Brain microvascular endothelial cell (primary cell): Measurements from ENCODE around the gene JMJD1C.

Source experiments
- DNase-seq: peaks from one replicate; pipeline ENCODE4 v3.0.0-alpha.2; 2020
- H3K27ac ChIP-seq: fragments of 250-450 bp; sonication (Bioruptor Pico); 2 replicates; pipeline ENCODE4 v1.5.1; 2020; ENCODE audit warnings: mild to moderate bottlenecking, moderate library complexity
- H3K27me3 ChIP-seq: fragments of 250-450 bp; sonication (Bioruptor Pico); replicated peaks from 2 replicates; pipeline ENCODE4 v1.5.1; 2020; ENCODE audit warnings: mild to moderate bottlenecking
- H3K36me3 ChIP-seq: fragments of 250-450 bp; sonication (Bioruptor Pico); replicated peaks from 2 replicates; pipeline ENCODE4 v1.5.1; 2020; ENCODE audit warnings: mild to moderate bottlenecking
- H3K4me3 ChIP-seq: 2 replicates; pipeline ENCODE4 v1.5.1; 2011; ENCODE audit warnings: low read depth, mild to moderate bottlenecking, control low read depth, low read length, moderate library complexity
- CTCF ChIP-seq: IDR thresholded peaks from 2 replicates; pipeline ENCODE4 v1.5.1; 2011; ENCODE audit warnings: low read depth, mild to moderate bottlenecking, moderate library complexity, low read length, control low read depth, inconsistent platforms; ENCODE audit errors: missing control alignments
- in situ Hi-C: cut with HindIII; loops from 2 replicates; pipeline ENCODE4 v1.10.0; 2017; ENCODE audit warnings: low sequenced_read_pairs, low pct_ligation_motif_present

Gene JMJD1C

GRCh38 chr10:63229161-63229560, 236.6 kb downstream of the JMJD1C start:
- in situ Hi-C loops = no loop called here
- TF ChIP-seq CTCF = no peak
- Histone ChIP-seq H3K4me3 (no peak overlapping the region), H3K27me3 (no peaks in the 10 kb centered on the region), H3K27ac (no peak overlapping the region), H3K36me3 (no peaks in the 10 kb centered on the region)
- DNase-seq = no peak

GRCh38 chr10:63228237-63228636, 237.5 kb downstream of the JMJD1C start:
- H3K27me3 ChIP-seq = no peaks in the 10 kb centered on the region
- no peak for DNase-seq
- no peak overlapping the region for H3K27ac ChIP-seq
- no peaks in the 10 kb centered on the region for H3K36me3 ChIP-seq
- in situ Hi-C loops = no loop called here
- H3K4me3 ChIP-seq = no peak overlapping the region
- TF ChIP-seq CTCF = no peak

DNA sequence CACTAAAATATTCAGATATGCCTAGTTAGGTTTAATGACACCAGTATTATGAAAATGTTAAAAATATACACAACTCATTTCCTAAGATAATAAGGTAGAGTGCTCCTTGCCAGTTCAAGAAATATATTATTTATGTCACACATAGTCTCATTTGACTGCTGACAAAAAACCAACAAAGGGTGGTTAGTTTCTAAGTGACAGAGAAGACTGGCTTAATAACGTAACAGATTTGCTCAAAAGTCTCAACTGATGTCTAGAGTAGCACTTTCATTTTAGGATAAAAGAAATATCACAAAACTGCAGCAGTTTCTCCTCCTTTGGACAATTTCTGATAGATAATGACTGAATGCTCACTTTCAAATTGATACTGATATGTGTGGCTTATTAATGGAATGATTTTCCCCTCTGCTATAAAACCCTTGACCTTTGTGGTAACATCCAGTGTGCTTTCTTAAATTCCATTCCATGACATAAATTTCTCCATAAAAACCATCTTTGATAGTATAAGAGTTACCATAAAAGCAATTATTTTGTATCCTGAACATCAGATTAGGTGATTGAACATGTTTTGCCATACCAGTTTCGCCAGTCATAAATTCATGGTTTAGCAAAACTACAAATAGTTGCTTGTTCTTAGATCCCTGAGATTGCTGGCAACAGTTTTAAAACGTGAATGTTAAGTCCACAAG, 238.4 kb downstream of the JMJD1C start:
- in situ Hi-C loops = no loop called here
- no peak for DNase-seq
- no peak overlapping the region for H3K4me3 ChIP-seq
- no peaks in the 10 kb centered on the region for H3K36me3 ChIP-seq
- H3K27ac ChIP-seq = no peak overlapping the region
- no peaks in the 10 kb centered on the region for H3K27me3 ChIP-seq
- TF ChIP-seq CTCF = no peak

- in situ Hi-C loops = no loop called here
- no peak for DNase-seq
- no peaks in the 10 kb centered on the region for H3K27me3 ChIP-seq
These were observed 241.5 kb downstream of the JMJD1C start for GRCh38 chr10:63224241-63224640.

GRCh38 chr10:63221950-63222349, 243.8 kb downstream of the JMJD1C start:
- in situ Hi-C loops = no loop called here
- Histone ChIP-seq H3K36me3 (no peaks in the 10 kb centered on the region), H3K27me3 (no peaks in the 10 kb centered on the region), H3K4me3 (no peak overlapping the region), H3K27ac (no peak overlapping the region)
- TF ChIP-seq CTCF = no peak
- no peak for DNase-seq

More at GRCh38 chr10:63224241-63224640, 241.5 kb downstream of the JMJD1C start:
- H3K27ac ChIP-seq = no peak overlapping the region
- no peak for TF ChIP-seq CTCF
- no peaks in the 10 kb centered on the region for H3K36me3 ChIP-seq
- H3K4me3 ChIP-seq = no peak overlapping the region

DNA sequence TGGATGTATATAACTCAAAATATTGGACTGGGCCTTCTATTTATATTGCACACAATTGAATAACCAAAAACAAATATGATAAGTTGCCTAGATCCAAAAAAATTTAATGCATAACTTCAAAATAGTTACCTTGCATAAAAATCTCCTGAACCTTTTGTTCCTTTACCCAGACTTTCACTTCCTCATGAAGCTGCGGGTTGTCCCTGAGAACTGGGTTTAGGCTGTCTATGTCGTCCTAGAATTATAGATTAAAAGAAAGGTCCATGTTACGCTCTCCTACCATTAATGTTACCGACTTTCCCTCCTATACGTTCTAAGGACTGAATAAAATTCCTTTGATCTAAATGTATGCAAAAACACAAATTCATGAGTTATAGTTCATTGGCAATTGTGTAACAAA, 246.0 kb downstream of the JMJD1C start:
- no peak for DNase-seq
- no peaks in the 10 kb centered on the region for H3K27me3 ChIP-seq

More for the DNA sequence above, 246.0 kb downstream of the JMJD1C start:
- in situ Hi-C loops = no loop called here
- TF ChIP-seq CTCF = no peak
- no peak overlapping the region for H3K4me3 ChIP-seq
- no peak overlapping the region for H3K27ac ChIP-seq
- H3K36me3 ChIP-seq = peaks cover 8% of the 10 kb centered on the region
